Measurements from ENCODE around the gene MARVELD1.
"Not testable (repeated sequence)": the region's sequence is repeated elsewhere in the genome, so short reads cannot be mapped to it uniquely, and the experiment has no call there.

MARVELD1 gene

DNA sequence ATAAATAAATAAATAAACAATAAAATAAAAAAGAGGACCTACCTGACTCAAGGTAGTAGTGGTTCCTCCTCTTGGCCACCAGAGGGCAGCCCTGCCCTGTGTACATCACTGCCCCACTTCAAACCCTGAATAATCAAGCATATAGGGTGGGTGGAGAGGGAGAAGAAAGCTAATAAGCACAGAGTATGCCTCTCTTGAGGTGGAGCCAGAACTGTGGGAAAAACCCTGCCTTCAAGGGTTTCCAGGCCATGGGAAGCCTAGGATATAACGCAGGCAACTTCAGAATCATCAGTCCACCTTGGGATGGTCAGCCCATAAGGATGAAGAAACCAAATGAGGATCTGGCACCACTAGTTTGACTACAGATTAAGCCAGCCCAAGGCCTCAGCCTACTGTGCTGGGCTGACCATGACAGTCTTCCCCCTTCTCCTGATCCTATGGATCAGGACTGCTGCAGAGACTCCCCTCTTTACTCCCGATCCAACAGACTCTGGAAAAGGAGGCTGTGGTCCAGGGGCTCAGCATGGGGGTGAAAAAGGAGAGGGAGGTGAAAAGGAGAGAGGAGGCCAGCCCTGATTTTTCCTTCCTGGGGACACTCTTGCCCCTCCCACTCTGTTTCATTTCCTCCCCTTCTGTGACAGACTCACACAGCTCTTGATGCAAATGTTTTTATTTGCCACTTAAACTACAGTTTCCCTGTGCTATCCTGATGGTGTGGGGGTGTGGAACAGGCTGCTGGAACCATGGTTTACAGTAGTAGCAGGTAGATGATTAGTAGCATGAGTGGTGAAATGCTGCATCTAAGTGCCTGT lies 36.6 kb upstream of the MARVELD1 start:
- H3K27ac ChIP-seq, result no peak overlapping the region
- no peak for TF ChIP-seq ZFX (IDR thresholded peaks at IDR 0.05; ENCODE audit: borderline replicate concordance)
- peak; percentile 95 for TF ChIP-seq CTCF (IDR thresholded peaks at IDR 0.05)

GRCh38 chr10:97679594-97679993 lies 33.9 kb upstream of the MARVELD1 start:
- TF ChIP-seq ZFX (IDR thresholded peaks at IDR 0.05; ENCODE audit: borderline replicate concordance), result no peak
- TF ChIP-seq CTCF (IDR thresholded peaks at IDR 0.05), result no peak

DNA sequence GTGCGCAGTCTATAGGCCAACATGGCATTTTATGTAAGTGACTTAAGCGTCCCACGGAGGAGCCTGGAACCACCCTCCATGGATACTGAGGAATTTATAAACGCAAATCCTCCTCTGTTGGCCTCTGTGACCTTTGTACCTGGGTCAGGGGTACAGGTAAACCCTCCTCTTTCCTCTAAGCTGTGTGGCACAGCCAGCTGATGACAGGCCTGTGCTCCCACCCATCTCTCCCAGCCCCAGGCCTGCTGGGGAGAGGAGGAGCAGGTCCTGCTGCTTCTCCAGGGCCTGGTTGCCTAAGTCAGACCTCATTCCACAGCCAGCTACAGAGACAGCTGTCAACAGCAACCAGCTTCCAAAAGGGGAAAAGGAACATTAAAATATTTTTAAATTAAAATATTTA lies 31.5 kb upstream of the MARVELD1 start:
- TF ChIP-seq CTCF (IDR thresholded peaks at IDR 0.05), result no peak
- no peak for TF ChIP-seq ZFX (IDR thresholded peaks at IDR 0.05; ENCODE audit: borderline replicate concordance)
- H3K27ac ChIP-seq, result no peak overlapping the region

More at GRCh38 chr10:97679594-97679993, 33.9 kb upstream of the MARVELD1 start:
- no peak overlapping the region for H3K27ac ChIP-seq

DNA sequence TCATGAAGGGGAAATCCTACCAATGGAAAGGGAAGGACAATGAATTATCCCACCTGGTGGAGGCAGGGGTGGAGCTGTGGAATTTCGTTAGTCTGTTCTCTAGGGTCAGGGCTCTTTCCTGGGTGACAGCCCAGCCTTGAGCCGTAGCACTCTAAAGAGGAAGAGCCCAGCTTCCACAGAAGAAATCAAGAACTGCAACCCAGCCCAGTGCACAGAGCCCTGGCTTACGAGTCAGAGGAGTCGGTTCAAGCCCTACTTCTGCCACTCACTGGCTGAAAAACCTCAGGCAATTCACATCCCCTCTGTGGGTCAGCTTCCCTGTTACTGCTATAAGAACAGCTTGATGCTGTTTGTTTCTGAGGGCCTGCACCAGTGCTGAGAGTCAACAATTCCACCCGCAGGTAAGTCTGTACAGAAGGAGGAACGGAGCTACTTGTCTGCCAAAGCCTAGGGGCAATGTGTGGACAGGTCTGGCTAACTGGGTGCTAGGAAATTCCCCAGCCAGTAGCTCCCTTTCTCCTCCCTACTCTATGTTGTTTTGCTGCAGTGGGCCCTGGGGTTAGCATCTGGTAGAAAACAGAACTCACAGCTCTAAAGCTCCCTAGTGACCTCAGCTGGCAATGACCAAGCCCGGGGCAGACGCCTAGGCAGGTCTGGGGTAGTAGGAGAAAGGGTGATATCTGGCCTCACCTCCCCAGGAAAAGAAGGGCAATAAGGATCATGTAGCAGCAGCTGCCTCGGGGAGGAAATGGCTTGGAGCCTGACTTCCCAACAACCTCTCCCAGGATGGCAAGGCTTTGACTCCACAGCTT lies 29.8 kb upstream of the MARVELD1 start:
- no peak for TF ChIP-seq ZFX (IDR thresholded peaks at IDR 0.05; ENCODE audit: borderline replicate concordance)
- TF ChIP-seq CTCF (IDR thresholded peaks at IDR 0.05), result no peak
- no peak overlapping the region for H3K27ac ChIP-seq

- H3K27ac ChIP-seq, result not testable (repeated sequence)
Measured at GRCh38 chr10:97684368-97684713, 29.2 kb upstream of the MARVELD1 start.

DNA sequence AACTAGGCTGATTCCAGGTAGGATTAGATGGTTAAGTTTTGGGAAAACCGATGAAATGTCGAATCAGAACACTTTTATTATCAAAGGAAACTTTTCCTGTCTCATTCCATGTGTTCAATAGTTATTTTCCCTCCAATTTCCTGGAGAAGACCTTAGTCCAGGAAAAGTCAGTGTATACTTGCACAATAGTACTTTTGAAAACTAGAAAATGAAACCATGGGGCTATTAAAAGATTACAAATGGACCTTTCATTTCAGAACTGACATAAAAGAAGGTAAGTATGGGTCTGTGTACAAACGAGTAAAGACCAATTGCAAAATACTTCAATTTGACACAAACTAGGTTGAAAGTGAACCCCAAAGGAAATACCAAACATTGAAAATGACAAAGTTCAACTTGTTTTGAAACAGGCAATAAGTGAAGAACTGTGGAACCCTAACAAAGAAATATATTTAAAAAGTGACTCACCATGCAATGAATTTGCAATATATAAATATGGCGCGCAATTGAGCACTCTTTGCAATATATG lies 28.6 kb upstream of the MARVELD1 start:
- no peak overlapping the region for H3K27ac ChIP-seq
- TF ChIP-seq ZFX (IDR thresholded peaks at IDR 0.05; ENCODE audit: borderline replicate concordance) (no peak), CTCF (IDR thresholded peaks at IDR 0.05) (no peak)

DNA sequence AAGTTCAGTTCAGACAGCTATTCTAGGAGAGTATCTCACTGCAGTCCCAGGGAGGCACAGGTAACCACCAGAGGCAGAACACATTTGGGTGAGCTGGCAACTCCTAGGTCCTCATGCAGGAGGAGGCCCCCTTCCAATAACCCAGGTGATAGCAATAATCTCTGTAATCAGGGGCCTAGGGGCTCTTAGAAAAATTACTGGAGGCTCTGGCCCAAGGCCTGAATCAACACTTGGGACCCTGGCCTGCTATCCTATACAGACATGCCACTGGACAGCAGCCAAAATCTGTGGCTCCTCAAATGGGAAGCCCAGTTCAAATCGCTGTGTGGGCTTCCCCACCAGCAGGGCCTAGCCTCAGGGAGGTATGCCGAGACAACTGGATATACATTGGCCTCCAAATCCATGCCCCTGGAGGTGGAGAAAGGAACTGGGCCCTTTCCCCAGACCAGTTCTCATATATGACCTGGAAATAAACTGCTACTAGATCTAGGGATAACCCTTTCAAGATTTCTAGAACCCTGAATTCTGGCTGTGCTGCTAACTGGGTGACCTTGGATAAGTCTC lies 28.1 kb upstream of the MARVELD1 start:
- no peak for TF ChIP-seq ZFX (IDR thresholded peaks at IDR 0.05; ENCODE audit: borderline replicate concordance)
- 0 out of 2 replicates have a peak, but pooled peaks have one; percentile 10 for TF ChIP-seq CTCF (IDR thresholded peaks at IDR 0.05)
- H3K27ac ChIP-seq, result no peak overlapping the region
